Neuronal stem cell (in vitro differentiated cells): ENCODE data around the gene TBRG4.

Experiments
- DNase-seq: peaks from one replicate; pipeline ENCODE4 v3.0.0-alpha.2; 2013; ENCODE audit warnings: low spot score
- H2AFZ ChIP-seq: one replicate; pipeline ENCODE4 v1.6.1; 2013; ENCODE audit warnings: mild to moderate bottlenecking, low read length, inconsistent platforms
- H2AK5ac ChIP-seq: 2 replicates; pipeline ENCODE4 v1.6.1; 2013; ENCODE audit warnings: low read depth, mild to moderate bottlenecking, inconsistent platforms, low read length, moderate library complexity, mixed read lengths
- H2BK120ac ChIP-seq: 2 replicates; pipeline ENCODE4 v1.6.1; 2013; ENCODE audit warnings: low read depth, mild to moderate bottlenecking, inconsistent platforms, low read length, moderate library complexity, mixed read lengths
- H2BK12ac ChIP-seq: one replicate; pipeline ENCODE4 v1.6.1; 2013; ENCODE audit warnings: low read length, inconsistent platforms
- H2BK15ac ChIP-seq: 2 replicates; pipeline ENCODE4 v1.6.1; 2013; ENCODE audit warnings: mild to moderate bottlenecking, low read length, inconsistent platforms, mixed read lengths
- H2BK5ac ChIP-seq: one replicate; pipeline ENCODE4 v1.6.1; 2013; ENCODE audit warnings: inconsistent platforms, mild to moderate bottlenecking, low read length, moderate library complexity
- H3K14ac ChIP-seq: one replicate; pipeline ENCODE4 v1.6.1; 2013; ENCODE audit warnings: low read length, inconsistent platforms
- H3K18ac ChIP-seq: 2 replicates; pipeline ENCODE4 v1.6.1; 2013; ENCODE audit warnings: low read length, inconsistent platforms
- H3K23ac ChIP-seq: 2 replicates; pipeline ENCODE4 v1.6.1; 2013; ENCODE audit warnings: low read depth, mild to moderate bottlenecking, mixed read lengths, low read length, inconsistent platforms; ENCODE audit not compliant: poor library complexity
- H3K27ac ChIP-seq: replicated peaks from 3 replicates; pipeline ENCODE4 v1.5.1; 2013; ENCODE audit warnings: low read length, inconsistent platforms
- H3K27me3 ChIP-seq, 3 experiments: 2 replicates each; pipeline ENCODE4 v1.6.1; 2013; ENCODE audit warnings: low read length in 3 of 3, mild to moderate bottlenecking in 2 of 3, inconsistent platforms in 1 of 3, low read depth in 1 of 3, mixed read lengths in 1 of 3, moderate library complexity in 1 of 3; ENCODE audit not compliant: control insufficient read depth in 3 of 3, insufficient read depth in 3 of 3
- H3K36me3 ChIP-seq, 2 donors: replicated peaks in 1 of 2; 2 replicates each; pipeline ENCODE4 v1.6.1; 2013; ENCODE audit warnings: low read length in 2 of 2; ENCODE audit not compliant: control insufficient read depth in 2 of 2, insufficient read depth in 2 of 2
- H3K4ac ChIP-seq: 2 replicates; pipeline ENCODE4 v1.6.1; 2013; ENCODE audit warnings: inconsistent platforms, mild to moderate bottlenecking, low read length, moderate library complexity
- H3K4me1 ChIP-seq, 2 donors: 1 replicate in 1 of 2; 2 replicates in 1 of 2; pipeline ENCODE4 v1.6.1; 2013; ENCODE audit warnings: low read length in 2 of 2, low read depth in 1 of 2; ENCODE audit not compliant: control insufficient read depth in 2 of 2, insufficient read depth in 1 of 2
- H3K4me2 ChIP-seq: one replicate; pipeline ENCODE4 v1.6.1; 2013; ENCODE audit warnings: mild to moderate bottlenecking, low read length, inconsistent platforms; ENCODE audit not compliant: insufficient read depth, poor library complexity, severe bottlenecking
- H3K4me3 ChIP-seq, 2 donors: 2 replicates each; pipeline ENCODE4 v1.5.1; 2013; ENCODE audit warnings: low read length in 2 of 2, mild to moderate bottlenecking in 2 of 2, inconsistent platforms in 1 of 2, moderate library complexity in 1 of 2
- H3K79me1 ChIP-seq: one replicate; pipeline ENCODE4 v1.6.1; 2013; ENCODE audit warnings: low read depth, mild to moderate bottlenecking, inconsistent platforms, low read length, moderate library complexity
- H3K9ac ChIP-seq: one replicate; pipeline ENCODE4 v1.6.1; 2013; ENCODE audit warnings: mild to moderate bottlenecking, low read depth, low read length, inconsistent platforms; ENCODE audit not compliant: poor library complexity
- H3K9me3 ChIP-seq, 2 donors: replicated peaks in 1 of 2; 2 replicates each; pipeline versions ENCODE3 to v1.6.1; 2013; ENCODE audit warnings: low read length in 2 of 2, mild to moderate bottlenecking in 2 of 2, inconsistent platforms in 1 of 2, low read depth in 1 of 2, mixed read lengths in 1 of 2, moderate library complexity in 1 of 2; ENCODE audit not compliant: control insufficient read depth in 2 of 2, insufficient read depth in 1 of 2
- H4K8ac ChIP-seq: one replicate; pipeline ENCODE4 v1.6.1; 2013; ENCODE audit warnings: low read depth, mild to moderate bottlenecking, inconsistent platforms, low read length, moderate library complexity
- H4K91ac ChIP-seq: one replicate; pipeline ENCODE4 v1.6.1; 2013; ENCODE audit warnings: low read length, low read depth, mild to moderate bottlenecking, inconsistent platforms; ENCODE audit not compliant: poor library complexity
- WGBS, 2 donors: extraction: QIAGEN DNeasy Blood & Tissue Kit; methylation state at CpG; one replicate each; pipeline ENCODE4 v1.1.7; 2013; ENCODE audit warnings: missing lambda C conversion rate in 2 of 2, mixed read lengths in 1 of 2; ENCODE audit not compliant: insufficient read length in 2 of 2, insufficient replicate concordance in 1 of 2; ENCODE audit errors: extremely low coverage in 2 of 2; 5-methylcytosine and 5-hydroxymethylcytosine counted together

Gene TBRG4

DNA sequence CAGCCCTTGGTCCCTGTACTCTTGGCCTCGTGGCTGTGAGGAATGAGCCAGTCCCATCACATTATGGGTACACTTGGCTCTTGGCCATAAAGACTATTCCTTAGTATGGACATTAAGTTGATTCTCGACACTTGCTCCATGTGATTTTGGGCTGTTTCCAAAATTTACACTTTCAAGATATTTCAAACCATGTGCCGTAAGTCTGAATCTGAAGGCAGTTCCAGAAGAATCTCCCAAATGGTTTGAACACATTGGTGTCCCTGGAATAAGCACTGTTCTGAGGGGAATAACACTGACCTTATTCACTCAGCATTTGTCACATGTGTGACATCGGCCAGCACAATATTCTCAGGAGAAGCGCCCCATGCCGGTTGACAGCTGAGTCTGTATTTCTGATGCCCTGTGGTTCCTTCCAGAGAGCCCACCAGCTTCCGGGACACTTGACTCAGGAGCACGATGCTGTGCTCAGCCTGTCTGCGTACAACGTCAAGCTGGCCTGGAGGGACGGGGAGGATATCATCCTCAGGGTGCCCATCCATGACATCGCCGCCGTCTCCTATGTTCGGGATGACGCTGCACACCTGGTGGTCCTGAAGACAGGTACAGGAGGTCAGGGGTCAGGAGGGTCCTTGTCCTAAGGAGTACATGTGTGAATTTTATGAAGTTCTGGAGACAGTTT lies 47.3 kb downstream of the TBRG4 start:
- H4K8ac ChIP-seq: no peak overlapping the region
- H2AFZ ChIP-seq: no peak overlapping the region
- no peak overlapping the region for H2BK15ac ChIP-seq
- H2BK12ac ChIP-seq: no peak overlapping the region
- no peak overlapping the region for H2BK5ac ChIP-seq
- no peak overlapping the region for H3K14ac ChIP-seq
- WGBS, 2 donors: no CpG with 5 or more reads among the region's 16 CpGs
- H3K79me1 ChIP-seq: no peaks in the 10 kb centered on the region
- no peak overlapping the region for H2BK120ac ChIP-seq
- H3K9ac ChIP-seq: no peak overlapping the region
- no peak overlapping the region for H3K27ac ChIP-seq
- H3K18ac ChIP-seq: no peak overlapping the region
- H3K9me3 ChIP-seq: peaks cover 0 to 2% of the 10 kb centered on the region in 2 donors
- no peak for DNase-seq
- no peak overlapping the region for H3K4me3 ChIP-seq
- peaks cover 27 to 57% of the 10 kb centered on the region in 2 donors for H3K36me3 ChIP-seq
- H3K23ac ChIP-seq: no peak overlapping the region
- H4K91ac ChIP-seq: no peak overlapping the region
- H3K4me2 ChIP-seq: no peak overlapping the region
- H3K4ac ChIP-seq: no peak overlapping the region
- no peak overlapping the region for H2AK5ac ChIP-seq
- H3K27me3 ChIP-seq: no peaks in the 10 kb centered on the region
- H3K4me1 ChIP-seq: no peaks in the 10 kb centered on the region

DNA sequence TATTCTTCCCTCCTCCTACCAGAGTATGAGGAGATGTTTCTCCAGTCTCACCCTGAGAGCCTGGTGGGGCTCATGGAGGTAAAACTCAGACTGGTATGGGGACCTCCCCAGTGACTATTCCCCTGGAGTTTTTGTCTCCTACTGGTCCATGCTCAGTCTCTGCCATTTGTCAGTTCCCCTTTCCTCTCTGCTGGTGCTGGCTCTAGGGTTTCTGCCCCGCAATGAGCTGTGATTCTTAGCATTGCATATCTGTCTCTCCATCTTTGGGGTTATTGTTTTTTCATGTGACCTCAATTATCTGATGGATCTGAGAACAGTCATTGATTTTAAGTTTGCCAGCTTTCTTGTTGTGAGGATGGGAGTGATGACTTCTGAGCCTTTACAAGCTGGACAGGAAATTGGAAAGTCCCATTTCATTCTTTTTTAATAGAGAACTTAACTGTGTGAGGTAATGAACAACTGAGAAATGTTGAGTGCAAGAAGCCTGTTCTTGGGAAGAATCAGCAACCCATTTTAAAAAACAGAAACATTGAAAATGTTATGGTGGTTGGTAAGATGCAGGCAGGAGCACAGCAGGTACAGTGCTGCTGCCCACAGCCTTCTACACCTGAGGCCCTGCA lies 49.6 kb downstream of the TBRG4 start:
- H3K4ac ChIP-seq: no peak overlapping the region
- WGBS, 2 donors: no CpG with 5 or more reads among the region's 1 CpG
- peaks cover 0 to 2% of the 10 kb centered on the region in 2 donors for H3K9me3 ChIP-seq
- H2BK12ac ChIP-seq: no peak overlapping the region
- H3K79me1 ChIP-seq: no peaks in the 10 kb centered on the region
- no peak overlapping the region for H3K23ac ChIP-seq
- no peak overlapping the region for H3K27ac ChIP-seq
- no peak overlapping the region for H2BK15ac ChIP-seq
- H2BK120ac ChIP-seq: no peak overlapping the region
- H3K4me1 ChIP-seq: no peaks in the 10 kb centered on the region
- peaks cover 18 to 44% of the 10 kb centered on the region in 2 donors for H3K36me3 ChIP-seq
- no peak overlapping the region for H3K4me3 ChIP-seq
- no peak overlapping the region for H3K9ac ChIP-seq
- H3K4me2 ChIP-seq: no peak overlapping the region
- no peak overlapping the region for H2BK5ac ChIP-seq
- no peak overlapping the region for H3K14ac ChIP-seq
- no peaks in the 10 kb centered on the region for H3K27me3 ChIP-seq
- H3K18ac ChIP-seq: no peak overlapping the region
- H2AK5ac ChIP-seq: no peak overlapping the region
- H4K91ac ChIP-seq: no peak overlapping the region
- H4K8ac ChIP-seq: no peak overlapping the region
- no peak overlapping the region for H2AFZ ChIP-seq
- DNase-seq: no peak

DNA sequence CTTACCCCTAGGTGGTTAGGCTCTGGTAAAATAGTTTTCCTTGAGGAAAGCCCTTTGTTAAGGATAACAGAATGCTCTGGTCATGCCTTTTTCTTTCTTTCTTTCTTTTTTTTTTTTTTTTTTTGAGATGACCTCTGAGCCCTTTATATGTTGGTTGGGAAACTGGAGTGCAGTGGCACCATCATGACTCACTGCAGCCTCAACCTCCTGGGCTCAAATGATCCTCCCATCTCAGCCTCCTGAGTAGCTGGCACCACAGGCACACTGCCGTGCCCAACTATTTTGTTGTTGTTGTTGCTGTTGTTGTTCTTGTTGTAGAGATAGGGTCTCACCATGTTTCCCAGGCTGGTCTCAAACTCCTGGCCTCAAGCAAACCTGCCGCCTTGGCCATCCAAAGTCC lies 50.1 kb downstream of the TBRG4 start:
- DNase-seq: no peak
- Histone ChIP-seq H3K79me1 (no peaks in the 10 kb centered on the region), H3K27me3 (no peaks in the 10 kb centered on the region), H3K9me3 (peaks cover 0 to under 1% of the 10 kb centered on the region in 2 donors), H3K23ac (no peak overlapping the region), H2BK120ac (no peak overlapping the region), H3K36me3 (peaks cover 16 to 40% of the 10 kb centered on the region in 2 donors), H3K4me1 (no peaks in the 10 kb centered on the region), H4K91ac (no peak overlapping the region), H3K18ac (no peak overlapping the region), H2AFZ (no peak overlapping the region), H3K4ac (no peak overlapping the region), H3K14ac (no peak overlapping the region), H2BK15ac (no peak overlapping the region), H4K8ac (no peak overlapping the region), H2BK5ac (no peak overlapping the region), H3K4me2 (no peak overlapping the region), H2AK5ac (no peak overlapping the region), H3K4me3 (no peak overlapping the region), H3K27ac (no peak overlapping the region), H3K9ac (no peak overlapping the region), H2BK12ac (no peak overlapping the region)
- no CpG with 5 or more reads among the region's 2 CpGs for WGBS, 2 donors

DNA sequence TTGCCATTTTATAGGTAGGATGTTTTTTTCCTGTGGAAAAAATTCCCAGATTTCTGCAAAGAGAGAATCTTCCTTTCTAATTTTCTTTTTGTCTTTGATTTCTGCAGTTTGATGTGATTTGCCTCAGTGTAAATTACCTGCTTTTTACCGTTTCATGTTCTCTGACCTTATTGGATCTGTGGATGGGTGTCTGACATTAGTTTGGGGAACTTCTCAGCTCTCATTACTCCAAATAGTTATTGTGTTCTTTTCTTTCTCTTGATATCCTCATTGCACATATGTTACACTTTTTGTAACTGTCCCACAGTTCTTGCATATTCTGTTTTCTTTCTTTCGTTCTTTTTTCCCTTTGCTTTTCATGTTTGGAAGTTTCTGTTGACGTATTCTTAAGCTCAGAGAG lies 51.2 kb downstream of the TBRG4 start:
- Histone ChIP-seq H3K9ac (no peak overlapping the region), H3K4me1 (no peaks in the 10 kb centered on the region), H2AFZ (no peak overlapping the region), H3K4me2 (no peak overlapping the region), H2AK5ac (no peak overlapping the region), H2BK5ac (no peak overlapping the region), H3K9me3 (no peaks in the 10 kb centered on the region), H2BK12ac (no peak overlapping the region), H3K79me1 (no peaks in the 10 kb centered on the region), H3K4ac (no peak overlapping the region), H3K23ac (no peak overlapping the region), H3K27ac (no peak overlapping the region), H3K18ac (no peak overlapping the region), H4K91ac (no peak overlapping the region), H4K8ac (no peak overlapping the region), H2BK120ac (no peak overlapping the region), H3K14ac (no peak overlapping the region), H2BK15ac (no peak overlapping the region), H3K4me3 (no peak overlapping the region), H3K27me3 (no peaks in the 10 kb centered on the region), H3K36me3 (peaks cover 13 to 30% of the 10 kb centered on the region in 2 donors)
- no peak for DNase-seq
- no CpG with 5 or more reads among the region's 3 CpGs for WGBS, 2 donors
